Loucy (cell line): Measurements from ENCODE around the gene TTC9B.

Experiments
- EZH2phosphoT487 ChIP-seq: fragments of 200-600 bp; IDR thresholded peaks from 2 replicates; pipeline ENCODE4 v1.6.1; 2018; ENCODE audit warnings: antibody characterized with exemption, mild to moderate bottlenecking, moderate library complexity, borderline replicate concordance
- TF ChIP-seq, protein P1 (sequence below): fragments of 200-600 bp; sonication (generic); conservative IDR thresholded peaks from 2 replicates; pipeline ENCODE4 v1.5.1; 2014; ENCODE audit warnings: mild to moderate bottlenecking, antibody characterized with exemption, low read length

GRCh38 chr19:40247178-40247577, 29.0 kb upstream of the TTC9B start:
- TF ChIP-seq, protein P1, sequence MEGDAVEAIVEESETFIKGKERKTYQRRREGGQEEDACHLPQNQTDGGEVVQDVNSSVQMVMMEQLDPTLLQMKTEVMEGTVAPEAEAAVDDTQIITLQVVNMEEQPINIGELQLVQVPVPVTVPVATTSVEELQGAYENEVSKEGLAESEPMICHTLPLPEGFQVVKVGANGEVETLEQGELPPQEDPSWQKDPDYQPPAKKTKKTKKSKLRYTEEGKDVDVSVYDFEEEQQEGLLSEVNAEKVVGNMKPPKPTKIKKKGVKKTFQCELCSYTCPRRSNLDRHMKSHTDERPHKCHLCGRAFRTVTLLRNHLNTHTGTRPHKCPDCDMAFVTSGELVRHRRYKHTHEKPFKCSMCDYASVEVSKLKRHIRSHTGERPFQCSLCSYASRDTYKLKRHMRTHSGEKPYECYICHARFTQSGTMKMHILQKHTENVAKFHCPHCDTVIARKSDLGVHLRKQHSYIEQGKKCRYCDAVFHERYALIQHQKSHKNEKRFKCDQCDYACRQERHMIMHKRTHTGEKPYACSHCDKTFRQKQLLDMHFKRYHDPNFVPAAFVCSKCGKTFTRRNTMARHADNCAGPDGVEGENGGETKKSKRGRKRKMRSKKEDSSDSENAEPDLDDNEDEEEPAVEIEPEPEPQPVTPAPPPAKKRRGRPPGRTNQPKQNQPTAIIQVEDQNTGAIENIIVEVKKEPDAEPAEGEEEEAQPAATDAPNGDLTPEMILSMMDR: no peak
- TF ChIP-seq EZH2phosphoT487: no peak
